Panc1 (cell line): ENCODE results near the gene TRAF5. TPM values are rescaled to one million over a fixed set of nuclear protein-coding genes. Genes with fewer than 3 reads are reported as not detected.

Experiments
- ATAC-seq: fragments of 200-7000 bp; cut with Tn5 transposase; 2 replicates; pipeline ENCODE4 v1.9.1; 2020; ENCODE audit warnings: mild to moderate bottlenecking, moderate library complexity
- BruUV-seq: library from RNA; stranded (reverse); fragments of 400-500 nt; replicated peaks from 2 replicates; lab custom pipeline; 2021; lab: Mats Ljungman, UMichigan
- CTCF ChIA-PET: fragments of 300-600 bp; sonication (Branson Sonifier 250); formaldehyde crosslinking; loops from one replicate; lab custom pipeline; 2022; ENCODE audit warnings: antibody characterized with exemption; lab: Charles Lee
- POLR2A ChIA-PET: fragments of 300-600 bp; sonication (Branson Sonifier 250); formaldehyde crosslinking; loops from one replicate; lab custom pipeline; 2022; ENCODE audit warnings: antibody characterized with exemption; lab: Charles Lee
- DNase-seq: peaks from one replicate; pipeline ENCODE4 v3.0.0-alpha.2; 2010; ENCODE audit warnings: low read depth, low spot score
- H3K27ac ChIP-seq: 2 replicates; pipeline ENCODE4 v1.5.1; 2011; ENCODE audit warnings: mild to moderate bottlenecking, low read length, inconsistent platforms
- H3K27me3 ChIP-seq: fragments of 200-500 bp; sonication (Bioruptor generic); 2 replicates; pipeline ENCODE4 v1.6.0; 2014; ENCODE audit warnings: low read length, inconsistent platforms; ENCODE audit not compliant: control insufficient read depth, insufficient read depth
- H3K36me3 ChIP-seq: fragments of 200-500 bp; sonication (Bioruptor generic); 2 replicates; pipeline ENCODE4 v1.5.1; 2014; ENCODE audit warnings: inconsistent platforms, mild to moderate bottlenecking, low read length, moderate library complexity; ENCODE audit not compliant: control insufficient read depth, insufficient read depth
- H3K4me1 ChIP-seq: 2 replicates; pipeline ENCODE4 v1.5.1; 2011; ENCODE audit warnings: inconsistent platforms, mild to moderate bottlenecking, low read length, moderate library complexity; ENCODE audit not compliant: control insufficient read depth, insufficient read depth
- H3K4me3 ChIP-seq, 2 experiments: 2 replicates each; pipeline ENCODE4 v1.5.1; 2011 to 2012; ENCODE audit warnings: low read depth in 2 of 2, low read length in 2 of 2, mild to moderate bottlenecking in 2 of 2, inconsistent platforms in 1 of 2, moderate library complexity in 1 of 2
- H3K9me3 ChIP-seq: fragments of 200-500 bp; sonication (Bioruptor generic); 2 replicates; pipeline ENCODE4 v1.5.1; 2014; ENCODE audit warnings: low read depth, mild to moderate bottlenecking, inconsistent platforms, low read length, moderate library complexity; ENCODE audit not compliant: control insufficient read depth, insufficient read depth
- POLR2AphosphoS5 ChIP-seq: IDR thresholded peaks from 2 replicates; pipeline ENCODE4 v1.6.1; 2012; ENCODE audit warnings: mild to moderate bottlenecking, low read depth, low read length, moderate library complexity
- SIN3A ChIP-seq: IDR thresholded peaks from 2 replicates; pipeline ENCODE4 v1.6.1; 2012; ENCODE audit warnings: low read depth, mild to moderate bottlenecking, low read length, moderate library complexity, borderline replicate concordance; ENCODE audit not compliant: insufficient read depth
- TCF7L2 ChIP-seq: IDR thresholded peaks from 2 replicates; pipeline ENCODE4 v1.6.1; 2011; ENCODE audit warnings: mild to moderate bottlenecking, low read depth, low read length, inconsistent platforms
- in situ Hi-C: cut with HindIII; loops from 2 replicates; pipeline ENCODE4 v1.10.0; 2016; ENCODE audit warnings: low sequenced_read_pairs, low pct_unique_long_range_greater_than_20kb
- intact Hi-C: fragments of 100-400 bp; cut with micrococcal nuclease; formaldehyde crosslinking; loops from one replicate; pipeline ENCODE4 v1.10.0; 2022; ENCODE audit not compliant: unreplicated experiment
- total RNA-seq: library from RNA; stranded (reverse); gene quantifications from one replicate; pipeline ENCODE4 v1.2.1, GENCODE V29; 2021; ENCODE audit not compliant: unreplicated experiment
- TF ChIP-seq, protein P1 (sequence below): fragments of 450-650 bp; IDR thresholded peaks from 2 replicates; pipeline ENCODE4 v1.5.1; 2017; ENCODE audit warnings: mild to moderate bottlenecking
- TF ChIP-seq, protein P2 (sequence below), 2 experiments: IDR thresholded peaks; 2 replicates each; pipeline ENCODE4 v1.6.1; 2011 to 2012; ENCODE audit warnings: low read depth in 2 of 2, control low read depth in 1 of 2, low read length in 1 of 2, mild to moderate bottlenecking in 1 of 2, moderate library complexity in 1 of 2; ENCODE audit not compliant: insufficient read depth in 1 of 2

Gene TRAF5
- total RNA-seq, 1 experiment from 2014 or later, result 10.5 TPM

DNA sequence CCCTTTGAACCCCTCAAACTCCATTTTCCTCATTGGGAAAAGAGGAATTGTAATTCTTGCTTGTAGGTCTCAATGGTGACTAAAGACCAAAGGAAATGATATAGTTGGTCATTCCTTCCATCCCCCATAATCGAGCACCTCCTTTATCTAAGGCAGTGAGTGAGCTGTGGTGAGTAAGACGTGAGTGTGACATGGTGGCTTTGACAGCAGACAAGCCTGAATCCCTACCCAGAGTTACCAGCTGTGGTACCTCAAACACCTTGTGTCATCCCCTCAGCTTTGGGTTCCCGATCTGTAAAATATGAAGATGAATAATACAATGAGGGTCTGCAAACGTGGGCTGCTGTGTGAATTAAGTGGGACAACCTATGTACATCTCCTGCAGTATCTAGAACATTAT, 8.4 kb downstream of the TRAF5 start:
- CTCF ChIA-PET, result no interaction called here
- Histone ChIP-seq H3K27ac (no peak overlapping the region), H3K4me3 (no peak overlapping the region), H3K27me3 (no peaks in the 10 kb centered on the region), H3K9me3 (no peaks in the 10 kb centered on the region), H3K4me1 (peaks cover 2% of the 10 kb centered on the region; the same call in 1 of the 2 replicates), H3K36me3 (no peaks in the 10 kb centered on the region)
- no peak for ATAC-seq
- in situ Hi-C loops, result no loop called here
- intact Hi-C loops, result no loop called here
- no peak for DNase-seq
- TF ChIP-seq, protein P1, sequence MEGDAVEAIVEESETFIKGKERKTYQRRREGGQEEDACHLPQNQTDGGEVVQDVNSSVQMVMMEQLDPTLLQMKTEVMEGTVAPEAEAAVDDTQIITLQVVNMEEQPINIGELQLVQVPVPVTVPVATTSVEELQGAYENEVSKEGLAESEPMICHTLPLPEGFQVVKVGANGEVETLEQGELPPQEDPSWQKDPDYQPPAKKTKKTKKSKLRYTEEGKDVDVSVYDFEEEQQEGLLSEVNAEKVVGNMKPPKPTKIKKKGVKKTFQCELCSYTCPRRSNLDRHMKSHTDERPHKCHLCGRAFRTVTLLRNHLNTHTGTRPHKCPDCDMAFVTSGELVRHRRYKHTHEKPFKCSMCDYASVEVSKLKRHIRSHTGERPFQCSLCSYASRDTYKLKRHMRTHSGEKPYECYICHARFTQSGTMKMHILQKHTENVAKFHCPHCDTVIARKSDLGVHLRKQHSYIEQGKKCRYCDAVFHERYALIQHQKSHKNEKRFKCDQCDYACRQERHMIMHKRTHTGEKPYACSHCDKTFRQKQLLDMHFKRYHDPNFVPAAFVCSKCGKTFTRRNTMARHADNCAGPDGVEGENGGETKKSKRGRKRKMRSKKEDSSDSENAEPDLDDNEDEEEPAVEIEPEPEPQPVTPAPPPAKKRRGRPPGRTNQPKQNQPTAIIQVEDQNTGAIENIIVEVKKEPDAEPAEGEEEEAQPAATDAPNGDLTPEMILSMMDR, result no peak
- TF ChIP-seq, protein P2, sequence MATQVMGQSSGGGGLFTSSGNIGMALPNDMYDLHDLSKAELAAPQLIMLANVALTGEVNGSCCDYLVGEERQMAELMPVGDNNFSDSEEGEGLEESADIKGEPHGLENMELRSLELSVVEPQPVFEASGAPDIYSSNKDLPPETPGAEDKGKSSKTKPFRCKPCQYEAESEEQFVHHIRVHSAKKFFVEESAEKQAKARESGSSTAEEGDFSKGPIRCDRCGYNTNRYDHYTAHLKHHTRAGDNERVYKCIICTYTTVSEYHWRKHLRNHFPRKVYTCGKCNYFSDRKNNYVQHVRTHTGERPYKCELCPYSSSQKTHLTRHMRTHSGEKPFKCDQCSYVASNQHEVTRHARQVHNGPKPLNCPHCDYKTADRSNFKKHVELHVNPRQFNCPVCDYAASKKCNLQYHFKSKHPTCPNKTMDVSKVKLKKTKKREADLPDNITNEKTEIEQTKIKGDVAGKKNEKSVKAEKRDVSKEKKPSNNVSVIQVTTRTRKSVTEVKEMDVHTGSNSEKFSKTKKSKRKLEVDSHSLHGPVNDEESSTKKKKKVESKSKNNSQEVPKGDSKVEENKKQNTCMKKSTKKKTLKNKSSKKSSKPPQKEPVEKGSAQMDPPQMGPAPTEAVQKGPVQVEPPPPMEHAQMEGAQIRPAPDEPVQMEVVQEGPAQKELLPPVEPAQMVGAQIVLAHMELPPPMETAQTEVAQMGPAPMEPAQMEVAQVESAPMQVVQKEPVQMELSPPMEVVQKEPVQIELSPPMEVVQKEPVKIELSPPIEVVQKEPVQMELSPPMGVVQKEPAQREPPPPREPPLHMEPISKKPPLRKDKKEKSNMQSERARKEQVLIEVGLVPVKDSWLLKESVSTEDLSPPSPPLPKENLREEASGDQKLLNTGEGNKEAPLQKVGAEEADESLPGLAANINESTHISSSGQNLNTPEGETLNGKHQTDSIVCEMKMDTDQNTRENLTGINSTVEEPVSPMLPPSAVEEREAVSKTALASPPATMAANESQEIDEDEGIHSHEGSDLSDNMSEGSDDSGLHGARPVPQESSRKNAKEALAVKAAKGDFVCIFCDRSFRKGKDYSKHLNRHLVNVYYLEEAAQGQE (IDR thresholded peaks at IDR 0.05; ENCODE audit: insufficient read depth in 1 of 2, low read depth in 2 of 2, low read length in 1 of 2), result no peak
- TF ChIP-seq POLR2AphosphoS5, result no peak
- TF ChIP-seq SIN3A, result no peak
- TF ChIP-seq TCF7L2, result no peak
- no TSS peak for BruUV-seq
- POLR2A ChIA-PET, result no interaction called here

DNA sequence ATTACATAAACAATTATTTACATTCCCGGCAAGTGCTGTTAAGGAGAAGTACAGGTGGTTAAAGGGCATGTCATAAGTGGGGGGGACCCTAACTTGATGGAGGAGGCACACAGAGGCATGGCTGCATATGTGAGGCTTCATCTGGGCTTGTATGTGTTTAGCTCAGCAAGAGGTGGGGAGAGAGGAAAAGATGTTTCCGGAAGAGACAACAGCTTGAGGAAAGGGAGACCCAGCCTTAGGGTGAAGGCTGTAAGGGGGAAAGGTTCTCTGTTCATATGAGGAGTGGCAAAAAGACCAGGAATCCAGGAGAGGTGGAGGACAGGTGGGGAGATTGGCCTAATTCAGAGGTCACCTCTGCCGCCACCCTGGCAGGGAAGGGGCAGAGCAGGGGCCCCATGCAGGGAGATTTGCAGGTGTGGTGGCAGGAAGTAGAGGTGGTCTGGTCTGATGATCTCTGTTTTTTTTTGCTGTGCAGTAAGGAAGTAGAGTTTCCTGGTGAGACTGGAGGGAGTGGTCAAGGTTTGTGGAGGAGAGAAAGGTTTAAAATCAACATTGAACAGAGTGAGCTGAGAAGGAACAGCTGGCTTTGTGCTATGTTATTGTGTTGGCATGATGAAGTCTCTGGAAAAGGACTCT, 9.0 kb downstream of the TRAF5 start:
- BruUV-seq, result TSS peak; percentile 41
- TF ChIP-seq POLR2AphosphoS5 (no peak), SIN3A (no peak), TCF7L2 (no peak)
- TF ChIP-seq, protein P1, result no peak
- TF ChIP-seq, protein P2 (IDR thresholded peaks at IDR 0.05; ENCODE audit: insufficient read depth in 1 of 2, low read depth in 2 of 2, low read length in 1 of 2), result no peak
- in situ Hi-C loops (no loop called here), intact Hi-C loops (no loop called here)
- no peaks in the 10 kb centered on the region for H3K36me3 ChIP-seq
- H3K27me3 ChIP-seq, result no peaks in the 10 kb centered on the region
- no peaks in the 10 kb centered on the region for H3K9me3 ChIP-seq
- ATAC-seq (no peak), DNase-seq (no peak)
- POLR2A ChIA-PET, result no interaction called here
- CTCF ChIA-PET, result interaction anchor here (0.6 kb wide), 1 partner anchor 238 kb away, joined by 3 read pairs; no protein-coding TSS in a partner anchor
- H3K4me3 ChIP-seq, result no peak overlapping the region
- H3K27ac ChIP-seq, result no peak overlapping the region
- H3K4me1 ChIP-seq, result peaks cover 2% of the 10 kb centered on the region; the same call in 1 of the 2 replicates
